NCI-H1092 (cell line): Measurements from ENCODE around the gene INPP4B.

Source experiments
- DNase-seq: peaks from one replicate; lab custom pipeline; 2025; lab: John Stamatoyannopoulos, UW

INPP4B gene

GRCh38 chr4:142727149-142727548 lies 119.0 kb downstream of the INPP4B start:
- no peak for DNase-seq

- DNase-seq = no peak
These were observed 120.2 kb downstream of the INPP4B start for GRCh38 chr4:142725886-142726285.

- no peak for DNase-seq
These were observed 124.9 kb downstream of the INPP4B start for GRCh38 chr4:142721187-142721586.

- DNase-seq = no peak
These were observed 126.1 kb downstream of the INPP4B start for GRCh38 chr4:142719854-142720541.

GRCh38 chr4:142718981-142719380 lies 127.1 kb downstream of the INPP4B start:
- DNase-seq = no peak

GRCh38 chr4:142715727-142716126 lies 130.4 kb downstream of the INPP4B start:
- no peak for DNase-seq

GRCh38 chr4:142713282-142714030 lies 132.6 kb downstream of the INPP4B start:
- DNase-seq = no peak

- DNase-seq = no peak
These were observed 137.9 kb downstream of the INPP4B start for GRCh38 chr4:142708231-142708630.

GRCh38 chr4:142707401-142707800 lies 138.7 kb downstream of the INPP4B start:
- no peak for DNase-seq

- no peak for DNase-seq
These were observed 139.7 kb downstream of the INPP4B start for GRCh38 chr4:142706381-142706780.

- no peak for DNase-seq
These were observed 140.3 kb downstream of the INPP4B start for GRCh38 chr4:142705820-142706219.

- no peak for DNase-seq
These were observed 142.3 kb downstream of the INPP4B start for GRCh38 chr4:142703694-142704309.

- DNase-seq = no peak
These were observed 145.1 kb downstream of the INPP4B start for GRCh38 chr4:142701017-142701416.

GRCh38 chr4:142700531-142700930 lies 145.6 kb downstream of the INPP4B start:
- no peak for DNase-seq

GRCh38 chr4:142698552-142698951 lies 147.5 kb downstream of the INPP4B start:
- no peak for DNase-seq

- no peak for DNase-seq
These were observed 148.2 kb downstream of the INPP4B start for GRCh38 chr4:142697928-142698327.

GRCh38 chr4:142697320-142697719 lies 148.8 kb downstream of the INPP4B start:
- DNase-seq = no peak

- no peak for DNase-seq
These were observed 149.6 kb downstream of the INPP4B start for GRCh38 chr4:142696334-142697122.

GRCh38 chr4:142690406-142691163 lies 155.5 kb downstream of the INPP4B start:
- no peak for DNase-seq

GRCh38 chr4:142687547-142688275 lies 158.4 kb downstream of the INPP4B start:
- DNase-seq = no peak

GRCh38 chr4:142686081-142686480 lies 160.0 kb downstream of the INPP4B start:
- DNase-seq = no peak
